Occipital lobe (tissue), 2 donors: ENCODE results near the gene AIP. TPM values are rescaled to one million over a fixed set of nuclear protein-coding genes. Genes with fewer than 3 reads are reported as not detected.

Source experiments
- DNase-seq: peaks from one replicate; lab custom pipeline; 2025; lab: John Stamatoyannopoulos, UW
- total RNA-seq: library from RNA; depleted of rRNA; stranded (reverse); fragments of >200 nt; gene quantifications from one replicate; pipeline ENCODE4 v1.2.3, GENCODE V29; 2014

AIP gene
- total RNA-seq, result 66.8 TPM

- peak; percentile 96 for DNase-seq
Observed at GRCh38 chr11:67482827-67483798, at the start of gene AIP. AIP (plus strand) TSS chr11:67483026; CDS start chr11:67483159, 133 bp downstream.

- DNase-seq, result no peak
Observed at GRCh38 chr11:67433536-67434394, 49.1 kb upstream of the AIP start.

GRCh38 chr11:67434395-67434881 is 48.4 kb upstream of the AIP start:
- no peak for DNase-seq

- no peak for DNase-seq
Observed at GRCh38 chr11:67435031-67435726, 47.6 kb upstream of the AIP start.

- DNase-seq, result no peak
Observed at GRCh38 chr11:67435727-67436458, 46.9 kb upstream of the AIP start.

GRCh38 chr11:67436459-67437081 is 46.3 kb upstream of the AIP start:
- DNase-seq, result no peak

GRCh38 chr11:67437082-67437808 is 45.6 kb upstream of the AIP start, which contains the start of gene PTPRCAP:
PTPRCAP (minus strand) TSS chr11:67437682; CDS start chr11:67437619, 63 bp downstream.
- DNase-seq, result no peak

GRCh38 chr11:67437809-67438157 is 45.0 kb upstream of the AIP start:
- DNase-seq, result no peak

- DNase-seq, result no peak
Observed at GRCh38 chr11:67438158-67438902, 44.5 kb upstream of the AIP start.

- no peak for DNase-seq
Observed at GRCh38 chr11:67439321-67440228, 43.3 kb upstream of the AIP start.

GRCh38 chr11:67440229-67441097 is 42.4 kb upstream of the AIP start:
- no peak for DNase-seq

- DNase-seq, result no peak
Observed at GRCh38 chr11:67441098-67441563, 41.7 kb upstream of the AIP start.

- no peak for DNase-seq
Observed at GRCh38 chr11:67441731-67442351, 41.0 kb upstream of the AIP start.

GRCh38 chr11:67442504-67443404 is 40.1 kb upstream of the AIP start:
- DNase-seq, result no peak

- DNase-seq, result no peak
Observed at GRCh38 chr11:67445515-67445914, 37.3 kb upstream of the AIP start.
